AG09319 (cell line): ENCODE measurements around the gene ARID1B.

Source experiments
- DNase-seq: peaks from one replicate; pipeline ENCODE4 v3.0.0-alpha.2; 2010; ENCODE audit warnings: low read depth; ENCODE audit errors: extremely low read depth
- TF ChIP-seq, protein P1 (sequence below): IDR thresholded peaks from 2 replicates; pipeline ENCODE4 v1.5.1; 2011; ENCODE audit warnings: low read depth, mild to moderate bottlenecking, inconsistent platforms, low read length, moderate library complexity

The ARID1B gene

GRCh38 chr6:156806155-156806554, 29.0 kb downstream of the ARID1B start:
- TF ChIP-seq, protein P1, sequence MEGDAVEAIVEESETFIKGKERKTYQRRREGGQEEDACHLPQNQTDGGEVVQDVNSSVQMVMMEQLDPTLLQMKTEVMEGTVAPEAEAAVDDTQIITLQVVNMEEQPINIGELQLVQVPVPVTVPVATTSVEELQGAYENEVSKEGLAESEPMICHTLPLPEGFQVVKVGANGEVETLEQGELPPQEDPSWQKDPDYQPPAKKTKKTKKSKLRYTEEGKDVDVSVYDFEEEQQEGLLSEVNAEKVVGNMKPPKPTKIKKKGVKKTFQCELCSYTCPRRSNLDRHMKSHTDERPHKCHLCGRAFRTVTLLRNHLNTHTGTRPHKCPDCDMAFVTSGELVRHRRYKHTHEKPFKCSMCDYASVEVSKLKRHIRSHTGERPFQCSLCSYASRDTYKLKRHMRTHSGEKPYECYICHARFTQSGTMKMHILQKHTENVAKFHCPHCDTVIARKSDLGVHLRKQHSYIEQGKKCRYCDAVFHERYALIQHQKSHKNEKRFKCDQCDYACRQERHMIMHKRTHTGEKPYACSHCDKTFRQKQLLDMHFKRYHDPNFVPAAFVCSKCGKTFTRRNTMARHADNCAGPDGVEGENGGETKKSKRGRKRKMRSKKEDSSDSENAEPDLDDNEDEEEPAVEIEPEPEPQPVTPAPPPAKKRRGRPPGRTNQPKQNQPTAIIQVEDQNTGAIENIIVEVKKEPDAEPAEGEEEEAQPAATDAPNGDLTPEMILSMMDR: no peak
- no peak for DNase-seq

DNA sequence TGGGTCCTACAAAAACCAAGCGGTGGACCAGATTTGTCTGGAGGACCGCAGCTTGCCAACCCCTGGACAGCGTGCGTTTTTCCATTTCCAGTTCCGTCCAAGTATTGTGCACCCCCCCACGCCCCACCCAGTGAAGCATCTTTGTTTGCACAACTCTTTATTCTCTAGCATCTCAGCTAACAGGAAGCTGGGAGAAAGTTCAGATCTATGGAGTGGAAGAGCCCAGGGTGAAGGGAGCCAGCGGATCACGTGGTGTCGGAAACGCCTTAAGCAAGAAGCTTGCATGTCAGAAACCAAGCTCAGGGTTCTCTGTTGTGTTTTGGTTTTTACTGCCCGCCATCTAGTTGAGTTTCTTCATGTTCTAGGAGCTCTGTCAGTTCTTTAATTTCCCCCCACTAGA, 29.9 kb downstream of the ARID1B start:
- no peak for DNase-seq
- TF ChIP-seq, protein P1: no peak

- TF ChIP-seq, protein P1: no peak
- DNase-seq: no peak
These were observed 30.6 kb downstream of the ARID1B start for GRCh38 chr6:156807795-156808194.

DNA sequence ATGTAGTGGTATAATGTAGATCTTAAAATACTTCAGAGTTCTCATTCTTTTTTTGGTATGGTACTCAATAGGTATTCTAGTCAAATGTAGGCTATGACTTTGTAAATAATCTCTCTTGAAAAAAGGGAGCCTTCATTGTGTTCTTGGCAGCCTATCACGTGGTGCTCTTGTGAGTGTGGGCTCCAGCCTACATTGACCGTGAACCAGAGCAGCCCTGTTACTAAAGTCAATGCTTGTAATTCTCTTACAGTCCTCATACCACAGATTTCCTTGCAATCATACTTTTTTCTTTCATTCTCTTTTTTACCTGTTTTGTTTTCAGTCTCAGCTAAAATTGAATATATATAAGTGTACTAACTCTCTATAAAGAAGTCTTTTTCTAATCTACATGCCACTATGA, 31.1 kb downstream of the ARID1B start:
- TF ChIP-seq, protein P1: no peak
- DNase-seq: no peak

GRCh38 chr6:156809034-156809433, 31.9 kb downstream of the ARID1B start:
- DNase-seq: no peak

DNA sequence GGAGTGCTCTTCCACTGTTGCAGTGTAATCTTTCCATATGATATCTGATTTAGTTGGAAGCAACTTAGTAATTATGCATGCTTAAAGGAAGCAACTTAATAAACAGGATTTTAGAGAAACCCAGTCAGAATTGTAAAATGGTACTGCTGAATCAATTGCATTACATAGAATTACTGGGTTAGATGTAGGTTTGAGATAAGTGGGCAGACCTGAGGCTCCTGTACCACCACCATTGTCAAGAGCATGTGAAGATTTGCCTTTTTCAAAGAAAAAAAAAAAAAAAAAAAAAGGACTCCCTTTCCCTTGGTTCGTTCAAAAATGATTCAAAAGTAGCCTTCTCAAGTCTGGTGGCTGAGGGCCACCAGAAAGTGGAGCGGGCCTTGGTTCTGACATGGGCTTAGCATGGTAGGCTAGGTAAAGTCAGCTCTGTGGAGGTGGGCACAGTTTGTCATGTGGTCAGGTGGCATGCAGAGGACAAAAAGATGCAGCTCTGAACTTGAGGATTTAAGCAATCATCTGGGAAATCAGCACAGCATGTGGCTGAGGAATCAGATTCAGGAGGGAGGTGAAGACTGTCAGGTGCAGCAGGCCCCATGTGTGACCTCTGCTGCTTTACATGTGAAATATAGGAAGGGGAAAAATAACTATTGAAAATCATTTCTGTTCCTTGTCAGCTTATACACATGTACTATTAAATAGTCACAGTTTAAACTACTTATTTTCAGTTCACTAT, 32.4 kb downstream of the ARID1B start:
- TF ChIP-seq, protein P1: no peak
- DNase-seq: no peak

More at GRCh38 chr6:156809034-156809433, 31.9 kb downstream of the ARID1B start:
- TF ChIP-seq, protein P1: no peak

DNA sequence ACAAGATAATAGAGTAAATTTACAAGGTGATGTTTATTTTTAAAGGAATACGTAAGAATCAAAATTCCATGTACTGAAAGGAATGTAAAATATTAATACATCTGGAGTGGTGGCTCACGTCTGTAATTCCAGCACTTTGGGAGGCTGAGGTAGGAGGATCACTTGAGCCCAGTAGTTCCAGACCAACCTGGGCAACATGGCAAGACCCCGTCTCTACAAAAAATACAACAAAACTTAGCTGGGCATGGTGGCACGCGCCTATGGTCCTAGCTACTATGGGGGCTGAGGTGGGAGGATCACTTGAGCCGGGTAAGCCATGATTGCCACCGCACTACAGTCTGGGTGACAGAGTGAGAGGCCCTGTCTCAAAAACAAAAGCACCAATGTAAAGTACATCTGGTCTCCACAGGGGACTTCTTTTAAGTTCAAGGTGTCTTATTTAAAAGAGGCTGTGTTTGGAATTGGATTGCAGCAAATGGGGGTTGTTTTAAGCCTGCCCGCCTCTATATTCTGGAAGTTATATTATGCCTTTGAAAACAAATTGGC, 36.9 kb downstream of the ARID1B start:
- TF ChIP-seq, protein P1: no peak

More for the DNA sequence above, 36.9 kb downstream of the ARID1B start:
- DNase-seq: no peak
